Fibroblast of pulmonary artery (primary cell): ENCODE data around the gene ATP11C.

Experiments used
- DNase-seq: peaks from one replicate; pipeline ENCODE4 v3.0.0-alpha.2; 2010; ENCODE audit warnings: low read depth
- H3K4me3 ChIP-seq: replicated peaks from 2 replicates; pipeline ENCODE4 v1.5.1; 2011; ENCODE audit warnings: low read depth, mild to moderate bottlenecking, control low read depth, low read length, moderate library complexity
- CTCF ChIP-seq: IDR thresholded peaks from 2 replicates; pipeline ENCODE4 v1.5.1; 2011; ENCODE audit warnings: mild to moderate bottlenecking, control low read depth, low read length, inconsistent platforms; ENCODE audit errors: missing control alignments

ATP11C gene

GRCh38 chrX:139680356-139680755, 252.5 kb downstream of the ATP11C start:
- no peak for TF ChIP-seq CTCF
- no peak for DNase-seq
- H3K4me3 ChIP-seq: no peak overlapping the region
